HepG2 (cell line): ENCODE results near the gene PNN. TPM values are rescaled to one million over a fixed set of nuclear protein-coding genes. Genes with fewer than 3 reads are reported as not detected.

ENCODE experiments used
- ARNT ChIP-seq: fragments of 450-650 bp; IDR thresholded peaks from 2 replicates; pipeline ENCODE4 v1.6.1; 2017
- BCL6 ChIP-seq: IDR thresholded peaks from 2 replicates; pipeline ENCODE4 v1.6.1; 2016; ENCODE audit warnings: missing genetic modification reagents, missing compliant biosample characterization
- CENPX ChIP-seq: sonication (generic); formaldehyde crosslinking; IDR thresholded peaks from 2 replicates; pipeline ENCODE4 v1.9.0; 2021; ENCODE audit warnings: mild to moderate bottlenecking, missing genetic modification reagents, moderate library complexity
- DNMT3B ChIP-seq: conservative IDR thresholded peaks from 2 replicates; pipeline ENCODE4 v1.6.1; 2016; ENCODE audit warnings: missing biosample characterization, control low read depth
- SIN3B ChIP-seq: fragments of 150-350 bp; IDR thresholded peaks from 2 replicates; pipeline ENCODE4 v1.6.1; 2014; ENCODE audit warnings: low read length
- ZBTB14 ChIP-seq: sonication (generic); formaldehyde crosslinking; IDR thresholded peaks from 2 replicates; pipeline ENCODE4 v1.4.0; 2020; ENCODE audit warnings: missing genetic modification reagents
- ZBTB8A ChIP-seq: sonication (generic); formaldehyde crosslinking; IDR thresholded peaks from 2 replicates; pipeline ENCODE4 v1.4.0; 2020; ENCODE audit warnings: mild to moderate bottlenecking, low read depth, missing genetic modification reagents, borderline replicate concordance
- ZNF362 ChIP-seq: sonication (generic); formaldehyde crosslinking; IDR thresholded peaks from 2 replicates; pipeline ENCODE4 v1.4.0; 2020; ENCODE audit warnings: missing genetic modification reagents, mild to moderate bottlenecking, borderline replicate concordance
- ZNF562 ChIP-seq: sonication (generic); formaldehyde crosslinking; IDR thresholded peaks from 2 replicates; pipeline ENCODE4 v1.8.0; 2022; ENCODE audit warnings: missing genetic modification reagents, borderline replicate concordance
- ZNF660 ChIP-seq: sonication (generic); formaldehyde crosslinking; IDR thresholded peaks from 2 replicates; pipeline ENCODE4 v1.5.1; 2020; ENCODE audit warnings: mild to moderate bottlenecking, low read depth, missing genetic modification reagents, borderline replicate concordance
- ZNF788 ChIP-seq: sonication (generic); formaldehyde crosslinking; IDR thresholded peaks from 2 replicates; pipeline ENCODE4 v1.5.0; 2020; ENCODE audit warnings: mild to moderate bottlenecking, missing genetic modification reagents, borderline replicate concordance
- polyA plus RNA-seq, 8 experiments: library from polyadenylated mRNA; depleted of rRNA in 3 of 8; stranded (reverse) in 7 of 8; unstranded in 1 of 8; fragments of >200 nt; fragmentation: Illumina TruSeq in 4 of 8; extraction: Trizol in 4 of 8; gene quantifications; 2 replicates each; pipeline versions ENCODE4 v1.2.1 to v1.2.3, GENCODE V29; 2011 to 2016; ENCODE audit warnings: low read depth in 4 of 8, missing spikeins in 1 of 8, mixed read lengths in 1 of 8; ENCODE audit not compliant: insufficient read depth in 1 of 8
- total RNA-seq, 5 experiments: library from RNA; depleted of rRNA; stranded (reverse); fragments of >200 nt; fragmentation: Illumina TruSeq; extraction: Trizol; gene quantifications; 2 replicates each; pipeline ENCODE4 v1.2.3, GENCODE V29; 2016; ENCODE audit warnings: low read depth in 1 of 5
- TF ChIP-seq, protein P1 (sequence below): sonication (generic); formaldehyde crosslinking; IDR thresholded peaks from 2 replicates; pipeline ENCODE4 v1.4.0; 2020; ENCODE audit warnings: missing genetic modification reagents, low read depth, mild to moderate bottlenecking, borderline replicate concordance
- TF ChIP-seq, protein P2 (sequence below): sonication (generic); formaldehyde crosslinking; IDR thresholded peaks from 2 replicates; pipeline ENCODE4 v1.4.0; 2020; ENCODE audit warnings: missing genetic modification reagents
- TF ChIP-seq, protein P3 (sequence below): sonication (generic); formaldehyde crosslinking; IDR thresholded peaks from 2 replicates; pipeline ENCODE4 v1.4.0; 2020; ENCODE audit warnings: missing genetic modification reagents
- TF ChIP-seq, protein P4 (sequence below): sonication (generic); formaldehyde crosslinking; IDR thresholded peaks from 2 replicates; pipeline ENCODE4 v1.8.1; 2023; ENCODE audit warnings: missing genetic modification reagents, inconsistent platforms, borderline replicate concordance
- TF ChIP-seq, protein P5 (sequence below): sonication (generic); formaldehyde crosslinking; IDR thresholded peaks from 2 replicates; pipeline ENCODE4 v1.5.0; 2020; ENCODE audit warnings: missing genetic modification reagents, mild to moderate bottlenecking, borderline replicate concordance

The PNN gene
- total and polyA plus RNA-seq, 2 of the 13 experiments (the other 11 are each of a cell fraction or from before 2014, with no cell fraction given), result 58.0 to 214 TPM

- TF ChIP-seq BCL6 (CRISPR knock-in tag), result no peak
- no peak for TF ChIP-seq ARNT
- TF ChIP-seq ZBTB8A (CRISPR knock-in tag), result peak; percentile 72; the same call in 1 of the 2 replicates
- TF ChIP-seq, protein P1, sequence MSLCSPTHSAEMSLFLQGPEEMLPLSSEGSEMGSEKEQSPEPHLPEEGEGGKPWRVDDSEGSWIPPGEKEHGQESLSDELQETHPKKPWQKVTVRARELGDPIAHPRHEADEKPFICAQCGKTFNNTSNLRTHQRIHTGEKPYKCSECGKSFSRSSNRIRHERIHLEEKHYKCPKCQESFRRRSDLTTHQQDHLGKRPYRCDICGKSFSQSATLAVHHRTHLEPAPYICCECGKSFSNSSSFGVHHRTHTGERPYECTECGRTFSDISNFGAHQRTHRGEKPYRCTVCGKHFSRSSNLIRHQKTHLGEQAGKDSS (CRISPR knock-in tag), result peak; percentile 65
- no peak for TF ChIP-seq ZNF362
- TF ChIP-seq, protein P2, sequence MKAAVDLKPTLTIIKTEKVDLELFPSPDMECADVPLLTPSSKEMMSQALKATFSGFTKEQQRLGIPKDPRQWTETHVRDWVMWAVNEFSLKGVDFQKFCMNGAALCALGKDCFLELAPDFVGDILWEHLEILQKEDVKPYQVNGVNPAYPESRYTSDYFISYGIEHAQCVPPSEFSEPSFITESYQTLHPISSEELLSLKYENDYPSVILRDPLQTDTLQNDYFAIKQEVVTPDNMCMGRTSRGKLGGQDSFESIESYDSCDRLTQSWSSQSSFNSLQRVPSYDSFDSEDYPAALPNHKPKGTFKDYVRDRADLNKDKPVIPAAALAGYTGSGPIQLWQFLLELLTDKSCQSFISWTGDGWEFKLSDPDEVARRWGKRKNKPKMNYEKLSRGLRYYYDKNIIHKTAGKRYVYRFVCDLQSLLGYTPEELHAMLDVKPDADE (CRISPR knock-in tag), result no peak; the same call in 1 of the 2 replicates
- TF ChIP-seq, protein P3, sequence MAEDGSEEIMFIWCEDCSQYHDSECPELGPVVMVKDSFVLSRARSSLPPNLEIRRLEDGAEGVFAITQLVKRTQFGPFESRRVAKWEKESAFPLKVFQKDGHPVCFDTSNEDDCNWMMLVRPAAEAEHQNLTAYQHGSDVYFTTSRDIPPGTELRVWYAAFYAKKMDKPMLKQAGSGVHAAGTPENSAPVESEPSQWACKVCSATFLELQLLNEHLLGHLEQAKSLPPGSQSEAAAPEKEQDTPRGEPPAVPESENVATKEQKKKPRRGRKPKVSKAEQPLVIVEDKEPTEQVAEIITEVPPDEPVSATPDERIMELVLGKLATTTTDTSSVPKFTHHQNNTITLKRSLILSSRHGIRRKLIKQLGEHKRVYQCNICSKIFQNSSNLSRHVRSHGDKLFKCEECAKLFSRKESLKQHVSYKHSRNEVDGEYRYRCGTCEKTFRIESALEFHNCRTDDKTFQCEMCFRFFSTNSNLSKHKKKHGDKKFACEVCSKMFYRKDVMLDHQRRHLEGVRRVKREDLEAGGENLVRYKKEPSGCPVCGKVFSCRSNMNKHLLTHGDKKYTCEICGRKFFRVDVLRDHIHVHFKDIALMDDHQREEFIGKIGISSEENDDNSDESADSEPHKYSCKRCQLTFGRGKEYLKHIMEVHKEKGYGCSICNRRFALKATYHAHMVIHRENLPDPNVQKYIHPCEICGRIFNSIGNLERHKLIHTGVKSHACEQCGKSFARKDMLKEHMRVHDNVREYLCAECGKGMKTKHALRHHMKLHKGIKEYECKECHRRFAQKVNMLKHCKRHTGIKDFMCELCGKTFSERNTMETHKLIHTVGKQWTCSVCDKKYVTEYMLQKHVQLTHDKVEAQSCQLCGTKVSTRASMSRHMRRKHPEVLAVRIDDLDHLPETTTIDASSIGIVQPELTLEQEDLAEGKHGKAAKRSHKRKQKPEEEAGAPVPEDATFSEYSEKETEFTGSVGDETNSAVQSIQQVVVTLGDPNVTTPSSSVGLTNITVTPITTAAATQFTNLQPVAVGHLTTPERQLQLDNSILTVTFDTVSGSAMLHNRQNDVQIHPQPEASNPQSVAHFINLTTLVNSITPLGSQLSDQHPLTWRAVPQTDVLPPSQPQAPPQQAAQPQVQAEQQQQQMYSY (CRISPR knock-in tag), result peak; percentile 97
- TF ChIP-seq ZNF562, result no peak
- TF ChIP-seq, protein P4, sequence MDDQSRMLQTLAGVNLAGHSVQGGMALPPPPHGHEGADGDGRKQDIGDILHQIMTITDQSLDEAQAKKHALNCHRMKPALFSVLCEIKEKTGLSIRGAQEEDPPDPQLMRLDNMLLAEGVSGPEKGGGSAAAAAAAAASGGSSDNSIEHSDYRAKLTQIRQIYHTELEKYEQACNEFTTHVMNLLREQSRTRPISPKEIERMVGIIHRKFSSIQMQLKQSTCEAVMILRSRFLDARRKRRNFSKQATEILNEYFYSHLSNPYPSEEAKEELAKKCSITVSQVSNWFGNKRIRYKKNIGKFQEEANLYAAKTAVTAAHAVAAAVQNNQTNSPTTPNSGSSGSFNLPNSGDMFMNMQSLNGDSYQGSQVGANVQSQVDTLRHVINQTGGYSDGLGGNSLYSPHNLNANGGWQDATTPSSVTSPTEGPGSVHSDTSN (CRISPR knock-in tag), result peak; percentile 40
- no peak for TF ChIP-seq SIN3B
- TF ChIP-seq CENPX (CRISPR knock-in tag), result no peak
- no peak; the same call in 1 of the 2 replicates for TF ChIP-seq ZNF660 (CRISPR knock-in tag)
- TF ChIP-seq ZBTB14 (CRISPR knock-in tag), result no peak; the same call in 1 of the 2 replicates
- TF ChIP-seq DNMT3B (CRISPR knock-in tag), result no peak; the same call in 1 of the 2 replicates
- TF ChIP-seq, protein P5, sequence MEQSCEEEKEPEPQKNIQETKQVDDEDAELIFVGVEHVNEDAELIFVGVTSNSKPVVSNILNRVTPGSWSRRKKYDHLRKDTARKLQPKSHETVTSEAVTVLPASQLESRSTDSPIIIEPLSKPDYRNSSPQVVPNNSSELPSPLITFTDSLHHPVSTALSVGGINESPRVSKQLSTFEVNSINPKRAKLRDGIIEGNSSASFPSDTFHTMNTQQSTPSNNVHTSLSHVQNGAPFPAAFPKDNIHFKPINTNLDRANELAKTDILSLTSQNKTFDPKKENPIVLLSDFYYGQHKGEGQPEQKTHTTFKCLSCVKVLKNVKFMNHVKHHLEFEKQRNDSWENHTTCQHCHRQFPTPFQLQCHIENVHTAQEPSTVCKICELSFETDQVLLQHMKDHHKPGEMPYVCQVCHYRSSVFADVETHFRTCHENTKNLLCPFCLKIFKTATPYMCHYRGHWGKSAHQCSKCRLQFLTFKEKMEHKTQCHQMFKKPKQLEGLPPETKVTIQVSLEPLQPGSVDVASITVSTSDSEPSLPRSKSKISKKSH (CRISPR knock-in tag), result no peak
- 0 out of 2 replicates have a peak, but pooled peaks have one; percentile 7 for TF ChIP-seq ZNF788 (CRISPR knock-in tag)
Observed at GRCh38 chr14:39175445-39176262, 600 bp downstream of the PNN start (continued).
